Brain pericyte (primary cell): ENCODE data around the gene SPIRE2.

Experiments
- DNase-seq: peaks from one replicate; pipeline ENCODE4 v3.0.0-alpha.2; 2012; ENCODE audit warnings: low read depth, low spot score

The SPIRE2 gene

DNA sequence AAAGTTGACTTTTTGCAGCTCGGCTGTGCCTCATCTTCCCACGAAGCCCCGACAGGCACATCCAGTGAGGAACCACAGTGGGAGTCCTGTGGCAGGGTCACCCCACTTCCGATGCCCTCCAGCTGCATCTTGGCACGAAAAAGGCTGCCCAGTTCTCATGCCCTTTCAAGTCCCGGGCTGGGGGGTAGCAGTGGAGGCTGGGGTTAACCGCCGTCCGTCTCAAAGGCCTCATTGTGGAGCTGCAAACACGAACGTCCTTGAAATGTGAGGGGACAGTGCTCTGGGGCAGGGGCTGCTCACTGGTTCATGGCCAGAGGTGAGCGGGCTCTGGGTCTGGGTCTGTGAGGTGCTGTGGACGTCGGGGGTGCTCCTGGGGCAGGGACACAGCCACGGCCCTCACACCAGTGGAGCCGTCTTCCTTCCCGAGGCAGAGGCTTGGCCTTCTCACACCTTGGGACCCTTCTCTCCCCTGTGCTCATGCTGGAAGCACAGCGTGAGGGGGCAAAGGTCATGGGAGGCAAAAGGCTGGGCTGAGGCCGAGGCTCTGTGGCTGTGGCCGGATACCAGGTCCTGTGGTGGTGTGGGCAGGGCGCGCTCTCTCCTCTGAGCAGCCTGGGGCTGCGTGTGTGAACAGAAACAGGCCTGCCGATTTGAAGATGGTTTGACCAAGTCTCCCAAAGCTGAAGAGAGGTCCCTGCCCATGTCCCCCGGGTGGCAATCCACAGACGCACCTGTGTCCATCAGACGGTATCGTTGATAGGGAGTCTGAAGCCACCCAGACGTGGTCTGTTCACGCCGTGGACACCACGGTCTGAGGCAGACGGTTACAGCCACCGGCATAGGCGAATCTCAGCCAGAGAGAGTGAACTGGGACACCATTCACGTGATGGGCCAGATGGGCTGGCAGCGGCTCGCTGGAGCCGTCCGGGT, 87.3 kb downstream of the SPIRE2 start:
- DNase-seq, result no peak

DNA sequence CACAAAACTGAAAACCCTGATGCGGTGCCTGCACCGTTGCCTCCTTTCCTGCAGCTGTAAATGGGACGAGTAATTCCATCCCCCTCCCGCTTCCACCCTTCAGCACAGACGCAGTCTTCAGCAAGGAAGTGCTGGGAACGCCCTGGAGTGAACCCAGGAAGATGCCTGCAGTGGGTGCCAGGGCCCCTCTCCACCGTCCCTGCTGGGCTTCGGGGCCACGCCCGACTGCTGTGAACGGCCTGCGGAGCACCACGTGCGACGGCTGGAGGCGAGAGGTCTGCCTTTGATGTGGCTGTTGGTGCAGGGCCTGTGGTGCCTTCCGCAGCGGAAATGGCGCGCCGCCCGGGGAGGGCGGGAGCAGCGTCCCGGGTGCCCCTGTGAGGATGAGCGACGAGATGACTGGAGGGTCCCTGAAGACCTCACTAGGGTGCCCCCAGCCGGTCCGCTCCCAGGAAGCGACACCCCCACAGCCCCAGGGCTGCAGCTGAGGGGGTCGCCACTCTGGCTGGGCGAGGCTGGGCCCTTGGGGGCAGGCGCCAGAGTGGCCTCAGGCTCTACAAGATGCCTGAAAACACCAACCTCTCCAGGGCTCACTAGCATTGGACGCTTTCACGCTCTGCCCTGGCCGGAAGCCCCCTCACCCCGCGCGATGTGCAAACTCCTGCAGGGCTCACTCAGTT, 89.6 kb downstream of the SPIRE2 start:
- no peak for DNase-seq

DNA sequence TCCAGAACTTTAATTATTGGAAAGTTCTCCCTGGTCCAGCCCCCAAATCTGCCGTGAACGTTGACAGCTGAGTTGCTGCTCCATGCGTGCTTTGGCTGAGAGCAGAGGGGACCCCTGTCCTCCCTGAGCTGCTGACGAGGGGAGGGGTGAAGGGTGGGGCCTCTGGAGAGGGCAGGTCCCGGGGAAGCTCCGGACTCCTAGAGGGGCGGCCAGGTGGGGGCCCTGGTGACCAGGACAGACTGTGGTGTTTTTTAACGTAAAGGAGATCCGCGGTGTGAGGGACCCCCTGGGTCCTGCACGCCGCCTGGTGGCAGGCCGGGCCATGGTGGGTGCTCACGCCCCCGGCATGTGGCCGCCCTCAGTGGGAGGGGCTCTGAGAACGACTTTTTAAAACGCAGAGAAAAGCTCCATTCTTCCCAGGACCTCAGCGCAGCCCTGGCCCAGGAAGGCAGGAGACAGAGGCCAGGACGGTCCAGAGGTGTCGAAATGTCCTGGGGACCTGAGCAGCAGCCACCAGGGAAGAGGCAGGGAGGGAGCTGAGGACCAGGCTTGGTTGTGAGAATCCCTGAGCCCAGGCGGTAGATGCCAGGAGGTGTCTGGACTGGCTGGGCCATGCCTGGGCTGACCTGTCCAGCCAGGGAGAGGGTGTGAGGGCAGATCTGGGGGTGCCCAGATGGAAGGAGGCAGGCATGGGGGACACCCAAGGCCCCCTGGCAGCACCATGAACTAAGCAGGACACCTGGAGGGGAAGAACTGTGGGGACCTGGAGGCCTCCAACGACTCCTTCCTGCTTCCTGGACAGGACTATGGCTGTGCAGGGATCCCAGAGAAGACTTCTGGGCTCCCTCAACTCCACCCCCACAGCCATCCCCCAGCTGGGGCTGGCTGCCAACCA, 90.4 kb downstream of the SPIRE2 start, which contains the start of gene MC1R:
Gene MC1R (plus strand): TSS at position 410 of the 895 bp plus-strand sequence. CDS start 397 bp downstream, at position 807.
- DNase-seq, result no peak

DNA sequence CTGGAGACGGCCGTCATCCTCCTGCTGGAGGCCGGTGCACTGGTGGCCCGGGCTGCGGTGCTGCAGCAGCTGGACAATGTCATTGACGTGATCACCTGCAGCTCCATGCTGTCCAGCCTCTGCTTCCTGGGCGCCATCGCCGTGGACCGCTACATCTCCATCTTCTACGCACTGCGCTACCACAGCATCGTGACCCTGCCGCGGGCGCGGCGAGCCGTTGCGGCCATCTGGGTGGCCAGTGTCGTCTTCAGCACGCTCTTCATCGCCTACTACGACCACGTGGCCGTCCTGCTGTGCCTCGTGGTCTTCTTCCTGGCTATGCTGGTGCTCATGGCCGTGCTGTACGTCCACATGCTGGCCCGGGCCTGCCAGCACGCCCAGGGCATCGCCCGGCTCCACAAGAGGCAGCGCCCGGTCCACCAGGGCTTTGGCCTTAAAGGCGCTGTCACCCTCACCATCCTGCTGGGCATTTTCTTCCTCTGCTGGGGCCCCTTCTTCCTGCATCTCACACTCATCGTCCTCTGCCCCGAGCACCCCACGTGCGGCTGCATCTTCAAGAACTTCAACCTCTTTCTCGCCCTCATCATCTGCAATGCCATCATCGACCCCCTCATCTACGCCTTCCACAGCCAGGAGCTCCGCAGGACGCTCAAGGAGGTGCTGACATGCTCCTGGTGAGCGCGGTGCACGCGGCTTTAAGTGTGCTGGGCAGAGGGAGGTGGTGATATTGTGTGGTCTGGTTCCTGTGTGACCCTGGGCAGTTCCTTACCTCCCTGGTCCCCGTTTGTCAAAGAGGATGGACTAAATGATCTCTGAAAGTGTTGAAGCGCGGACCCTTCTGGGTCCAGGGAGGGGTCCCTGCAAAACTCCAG, 91.5 kb downstream of the SPIRE2 start:
- DNase-seq, result no peak

DNA sequence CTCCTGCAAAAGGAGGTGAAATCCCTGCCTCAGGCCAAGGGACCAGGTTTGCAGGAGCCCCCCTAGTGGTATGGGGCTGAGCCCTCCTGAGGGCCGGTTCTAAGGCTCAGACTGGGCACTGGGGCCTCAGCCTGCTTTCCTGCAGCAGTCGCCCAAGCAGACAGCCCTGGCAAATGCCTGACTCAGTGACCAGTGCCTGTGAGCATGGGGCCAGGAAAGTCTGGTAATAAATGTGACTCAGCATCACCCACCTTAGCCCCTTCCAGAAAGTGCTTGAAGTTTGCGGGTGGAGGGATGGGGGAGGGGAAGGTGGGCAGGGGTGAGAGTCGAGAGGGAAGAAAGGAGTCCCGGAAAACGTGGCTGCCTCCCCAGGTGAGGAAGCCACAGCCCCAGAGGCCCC, 92.4 kb downstream of the SPIRE2 start:
- no peak for DNase-seq
